Measurements from ENCODE around the gene ITGB2. TPM values are rescaled to one million over a fixed set of nuclear protein-coding genes. Genes with fewer than 3 reads are reported as not detected.

The ITGB2 gene
- total RNA-seq, 1 donor from 2014 or later, result 370 TPM

DNA sequence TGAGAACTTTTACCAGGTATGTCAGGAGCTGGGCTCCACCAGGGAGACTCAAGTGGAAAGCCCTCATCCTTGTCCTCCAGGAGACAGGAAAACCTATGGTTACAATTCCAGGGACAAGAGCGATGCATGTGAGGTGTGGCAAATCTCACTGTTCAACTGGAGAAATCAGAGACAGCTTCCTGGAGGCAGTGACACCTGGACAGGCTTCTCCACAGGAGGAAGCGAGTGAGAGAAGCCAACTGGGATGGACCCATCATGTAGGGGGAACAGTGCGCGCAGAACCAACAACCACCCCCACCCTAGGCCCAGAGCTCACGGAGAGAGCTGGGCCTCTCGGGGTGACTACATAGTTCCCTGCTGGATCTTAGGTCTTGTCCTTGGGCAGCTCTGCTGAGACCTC, 13.6 kb upstream of the ITGB2 start:
- TF ChIP-seq, protein P1, sequence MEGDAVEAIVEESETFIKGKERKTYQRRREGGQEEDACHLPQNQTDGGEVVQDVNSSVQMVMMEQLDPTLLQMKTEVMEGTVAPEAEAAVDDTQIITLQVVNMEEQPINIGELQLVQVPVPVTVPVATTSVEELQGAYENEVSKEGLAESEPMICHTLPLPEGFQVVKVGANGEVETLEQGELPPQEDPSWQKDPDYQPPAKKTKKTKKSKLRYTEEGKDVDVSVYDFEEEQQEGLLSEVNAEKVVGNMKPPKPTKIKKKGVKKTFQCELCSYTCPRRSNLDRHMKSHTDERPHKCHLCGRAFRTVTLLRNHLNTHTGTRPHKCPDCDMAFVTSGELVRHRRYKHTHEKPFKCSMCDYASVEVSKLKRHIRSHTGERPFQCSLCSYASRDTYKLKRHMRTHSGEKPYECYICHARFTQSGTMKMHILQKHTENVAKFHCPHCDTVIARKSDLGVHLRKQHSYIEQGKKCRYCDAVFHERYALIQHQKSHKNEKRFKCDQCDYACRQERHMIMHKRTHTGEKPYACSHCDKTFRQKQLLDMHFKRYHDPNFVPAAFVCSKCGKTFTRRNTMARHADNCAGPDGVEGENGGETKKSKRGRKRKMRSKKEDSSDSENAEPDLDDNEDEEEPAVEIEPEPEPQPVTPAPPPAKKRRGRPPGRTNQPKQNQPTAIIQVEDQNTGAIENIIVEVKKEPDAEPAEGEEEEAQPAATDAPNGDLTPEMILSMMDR (IDR thresholded peaks at IDR 0.05), result no peak
- Histone ChIP-seq H3K27me3 (peaks cover 32% of the 10 kb centered on the region), H3K4me1 (peaks cover 21% of the 10 kb centered on the region), H3K4me3 (no peak overlapping the region), H3K36me3 (no peaks in the 10 kb centered on the region), H3K9me3 (no peaks in the 10 kb centered on the region), H3K27ac (no peak overlapping the region)
- ATAC-seq, result no peak
- intact Hi-C loops (cut with DNase I), result loop anchor here (10.0 kb wide), 1 partner anchor 129 kb away; the partner anchor contains the start of gene UBE2G2
- peak; percentile 11 for DNase-seq

DNA sequence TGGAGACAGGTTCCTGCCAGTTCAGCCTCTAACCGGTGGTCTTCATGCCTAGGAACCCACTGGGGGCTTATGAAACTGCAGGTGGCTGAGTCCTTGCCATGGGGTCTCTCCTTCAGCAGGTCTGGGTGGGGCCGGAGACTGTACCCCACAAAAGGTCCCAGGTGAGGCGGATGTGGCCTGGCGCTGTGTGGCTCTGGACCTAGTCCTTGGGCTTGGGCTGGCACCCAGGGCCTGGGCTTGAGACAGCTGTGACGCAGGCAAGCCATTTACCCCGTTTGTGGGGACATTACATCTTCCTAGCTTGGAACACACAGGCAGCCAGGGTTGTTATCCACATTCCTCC, 13.2 kb upstream of the ITGB2 start:
- TF ChIP-seq, protein P1 (IDR thresholded peaks at IDR 0.05), result no peak
- H3K36me3 ChIP-seq, result no peaks in the 10 kb centered on the region
- ATAC-seq, result no peak
- H3K9me3 ChIP-seq, result no peaks in the 10 kb centered on the region
- intact Hi-C loops (cut with DNase I), result loop anchor here (10.0 kb wide), 1 partner anchor 129 kb away; the partner anchor contains the start of gene UBE2G2
- no peak overlapping the region for H3K27ac ChIP-seq
- peak; percentile 52 for DNase-seq
- H3K4me1 ChIP-seq, result peaks cover 21% of the 10 kb centered on the region
- H3K4me3 ChIP-seq, result no peak overlapping the region
- peaks cover 32% of the 10 kb centered on the region for H3K27me3 ChIP-seq

DNA sequence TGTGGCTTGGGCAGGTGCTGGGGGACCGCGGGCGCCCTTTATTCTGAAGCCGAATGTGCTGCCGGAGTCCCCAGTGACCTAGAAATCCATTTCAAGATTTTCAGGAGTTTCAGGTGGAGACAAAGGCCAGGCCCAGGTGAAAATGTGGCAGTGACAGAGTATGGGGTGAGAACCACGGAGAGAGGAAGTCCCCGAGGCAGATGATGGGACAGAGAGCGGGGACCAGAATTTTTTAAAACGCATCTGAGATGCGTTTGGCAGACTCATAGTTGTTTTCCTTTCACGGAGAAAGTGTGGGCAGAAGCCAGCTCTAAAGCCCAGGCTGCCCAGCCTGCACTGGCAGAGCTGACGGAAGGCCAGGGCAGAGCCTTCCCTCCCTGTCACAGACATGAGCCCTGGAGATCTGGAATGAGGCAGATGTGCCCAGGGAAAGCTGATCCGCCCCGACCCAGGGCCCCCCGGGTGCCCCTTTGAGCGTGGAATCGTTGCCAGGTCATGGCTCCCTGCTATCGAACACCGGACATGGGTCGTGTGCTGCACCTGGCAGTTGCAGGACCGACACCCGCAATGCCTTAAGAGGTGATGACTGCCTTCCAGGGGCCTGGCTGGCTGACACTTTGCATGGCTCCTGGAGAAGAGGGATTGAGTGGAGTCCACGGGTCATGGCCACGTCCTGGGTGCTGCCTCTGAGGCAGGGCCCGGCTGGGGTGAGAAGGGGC, 12.7 kb upstream of the ITGB2 start:
- Histone ChIP-seq H3K4me3 (no peak overlapping the region), H3K9me3 (no peaks in the 10 kb centered on the region), H3K36me3 (no peaks in the 10 kb centered on the region), H3K27me3 (peaks cover 32% of the 10 kb centered on the region), H3K27ac (no peak overlapping the region), H3K4me1 (peaks cover 23% of the 10 kb centered on the region)
- TF ChIP-seq, protein P1 (IDR thresholded peaks at IDR 0.05), result no peak
- ATAC-seq, result no peak
- intact Hi-C loops (cut with DNase I), result loop anchor here (10.0 kb wide), 1 partner anchor 129 kb away; the partner anchor contains the start of gene UBE2G2
- DNase-seq, result peak; percentile 35

DNA sequence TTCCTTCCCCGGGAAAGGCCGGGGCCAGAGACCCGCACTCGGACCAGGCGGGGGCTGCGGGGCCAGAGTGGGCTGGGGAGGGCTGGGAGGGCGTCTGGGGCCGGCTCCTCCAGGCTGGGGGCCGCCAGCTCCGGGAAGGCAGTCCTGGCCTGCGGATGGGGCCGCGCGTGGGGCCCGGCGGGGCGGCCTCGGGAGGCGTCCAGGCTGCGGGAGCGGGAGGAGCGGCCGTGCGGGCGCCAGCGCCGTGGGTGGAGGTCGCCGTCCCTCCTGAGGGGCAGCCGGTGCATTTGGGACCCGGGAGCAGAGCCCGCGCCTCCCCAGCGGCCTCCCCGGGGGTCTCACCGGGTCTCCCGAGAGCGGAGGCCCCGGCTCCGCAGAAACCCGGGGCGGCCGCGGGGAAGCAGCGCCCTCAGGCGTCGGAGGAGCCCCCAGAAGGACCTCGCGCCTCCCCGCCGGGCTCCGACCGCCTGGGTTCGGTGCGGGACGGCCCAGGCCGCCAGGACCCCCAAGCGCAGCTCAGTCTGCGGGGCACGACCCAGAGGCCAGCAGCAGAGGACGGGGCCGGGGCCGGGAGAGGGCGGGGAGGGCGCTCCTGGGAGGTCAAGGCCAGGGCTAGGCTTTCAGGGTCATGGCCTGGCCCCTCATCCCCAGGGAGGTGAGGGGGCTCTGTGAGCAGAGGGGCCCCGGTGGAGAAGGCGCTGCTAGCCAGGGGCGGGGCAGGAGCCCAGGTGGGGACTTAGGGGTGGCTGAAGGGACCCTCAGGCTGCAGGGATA, 11.9 kb upstream of the ITGB2 start:
- peak overlapping the region; percentile 17 for H3K27ac ChIP-seq
- DNase-seq, result peak; percentile 81
- peaks cover 31% of the 10 kb centered on the region for H3K4me1 ChIP-seq
- TF ChIP-seq, protein P1 (IDR thresholded peaks at IDR 0.05), result peak; percentile 53
- intact Hi-C loops (cut with DNase I), result loop anchor here (10.0 kb wide), 1 partner anchor 128 kb away; the partner anchor contains the start of gene UBE2G2
- ATAC-seq, result peak; percentile 59
- no peaks in the 10 kb centered on the region for H3K36me3 ChIP-seq
- H3K27me3 ChIP-seq, result peaks cover 32% of the 10 kb centered on the region
- no peaks in the 10 kb centered on the region for H3K9me3 ChIP-seq
- H3K4me3 ChIP-seq, result peak overlapping the region; percentile 42

DNA sequence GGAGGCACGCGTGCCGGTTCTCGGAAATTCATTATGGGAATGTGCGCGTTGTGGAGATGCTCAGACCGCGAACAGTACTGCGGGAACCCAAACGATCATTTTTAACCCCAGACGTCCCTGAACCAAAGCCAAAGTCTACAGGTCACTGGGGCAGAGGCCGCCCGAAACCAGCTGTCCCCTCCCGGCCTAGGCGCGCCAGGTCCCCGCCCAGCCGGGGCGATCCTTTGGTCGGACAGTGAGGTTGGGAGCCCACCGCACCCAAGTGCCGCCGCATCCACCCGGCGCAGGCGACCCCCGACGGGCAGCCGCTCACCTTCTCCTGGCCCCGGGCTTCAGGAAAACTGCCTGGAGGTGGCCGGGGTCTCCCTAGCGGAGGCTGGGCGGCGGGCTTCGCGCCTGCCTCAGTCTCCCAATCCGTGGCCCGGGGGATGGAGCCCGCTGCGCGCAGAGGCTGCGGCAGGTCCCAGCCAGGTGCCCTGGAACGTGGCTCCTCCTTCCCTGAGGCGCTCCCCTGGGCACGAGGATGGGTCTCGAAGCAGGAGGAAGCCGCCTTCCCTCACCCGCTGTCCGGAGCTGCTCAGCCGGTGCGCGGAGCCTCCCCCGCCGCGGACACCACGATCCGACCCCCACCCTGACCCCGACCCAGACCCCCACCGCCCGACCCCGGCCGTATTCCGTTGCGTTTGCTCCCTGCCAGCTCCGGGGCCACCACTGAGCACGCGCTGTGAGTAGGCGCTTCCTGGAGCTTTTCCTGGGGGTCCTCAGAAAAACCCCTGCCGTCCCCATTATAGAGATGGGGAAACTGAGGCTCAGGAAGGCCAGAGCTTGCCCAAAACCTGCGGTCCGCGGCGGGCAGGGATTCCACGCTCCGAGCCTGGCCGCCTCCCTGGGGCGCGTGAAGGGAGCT, 11.1 kb upstream of the ITGB2 start:
- Histone ChIP-seq H3K27me3 (peaks cover 32% of the 10 kb centered on the region), H3K36me3 (no peaks in the 10 kb centered on the region), H3K9me3 (no peaks in the 10 kb centered on the region), H3K27ac (peak overlapping the region; percentile 63), H3K4me3 (peak overlapping the region; percentile 42), H3K4me1 (peaks cover 36% of the 10 kb centered on the region)
- intact Hi-C loops (cut with DNase I), result loop anchor here (10.0 kb wide), 1 partner anchor 127 kb away; the partner anchor contains the start of gene UBE2G2
- DNase-seq (peak; percentile 65), ATAC-seq (no peak)
- TF ChIP-seq, protein P1 (IDR thresholded peaks at IDR 0.05), result no peak
